RWPE2 (cell line): ENCODE data around the gene R3HDM4.
"Not testable (repeated sequence)": the region's sequence is repeated elsewhere in the genome, so short reads cannot be mapped to it uniquely, and the experiment has no call there.

Experiments used
- ATAC-seq: fragments of 200-7000 bp; cut with Tn5 transposase; 3 replicates; pipeline ENCODE4 v1.9.1; 2021; ENCODE audit warnings: low read depth
- DNase-seq: peaks from one replicate; pipeline ENCODE4 v3.0.0-alpha.2; 2020; ENCODE audit warnings: low spot score
- H3K27ac ChIP-seq: fragments of 450-650 bp; 2 replicates; pipeline ENCODE4 v1.5.1; 2017; ENCODE audit warnings: mild to moderate bottlenecking; ENCODE audit not compliant: poor library complexity, severe bottlenecking
- H3K27me3 ChIP-seq: fragments of 250-450 bp; sonication (Bioruptor Pico); 2 replicates; pipeline ENCODE4 v1.5.1; 2021; ENCODE audit warnings: mild to moderate bottlenecking, moderate library complexity; ENCODE audit not compliant: insufficient read depth, poor library complexity, severe bottlenecking
- H3K36me3 ChIP-seq: fragments of 250-450 bp; sonication (Bioruptor Pico); 2 replicates; pipeline ENCODE4 v1.5.1; 2020; ENCODE audit warnings: low read depth, mild to moderate bottlenecking, moderate library complexity
- H3K4me1 ChIP-seq: fragments of 250-450 bp; sonication (Bioruptor Pico); 2 replicates; pipeline ENCODE4 v1.5.1; 2021; ENCODE audit warnings: mild to moderate bottlenecking, moderate library complexity; ENCODE audit not compliant: insufficient read depth, poor library complexity, severe bottlenecking
- H3K4me3 ChIP-seq: fragments of 250-450 bp; sonication (Bioruptor Pico); 2 replicates; pipeline ENCODE4 v1.5.1; 2021; ENCODE audit warnings: mild to moderate bottlenecking, moderate library complexity; ENCODE audit not compliant: severe bottlenecking
- H3K9me3 ChIP-seq: fragments of 250-450 bp; sonication (Bioruptor Pico); 2 replicates; pipeline ENCODE4 v1.5.1; 2021; ENCODE audit warnings: mild to moderate bottlenecking, moderate library complexity; ENCODE audit not compliant: severe bottlenecking
- CTCF ChIP-seq: fragments of 450-650 bp; IDR thresholded peaks from one replicate; pipeline ENCODE4 v1.5.1; 2017; ENCODE audit warnings: mild to moderate bottlenecking, moderate library complexity; ENCODE audit not compliant: poor library complexity, severe bottlenecking

The R3HDM4 gene

GRCh38 chr19:854549-854948, 58.5 kb downstream of the R3HDM4 start:
- Histone ChIP-seq H3K36me3 (no peaks in the 10 kb centered on the region), H3K9me3 (no peaks in the 10 kb centered on the region), H3K27ac (no peak overlapping the region), H3K4me3 (no peak overlapping the region), H3K4me1 (no peaks in the 10 kb centered on the region), H3K27me3 (peaks cover 16% of the 10 kb centered on the region)
- ATAC-seq = no peak
- DNase-seq = no peak
- no peak for TF ChIP-seq CTCF

- H3K9me3 ChIP-seq, H3K27ac ChIP-seq, ATAC-seq, H3K4me1 ChIP-seq, H3K36me3 ChIP-seq, DNase-seq, H3K4me3 ChIP-seq: not testable (repeated sequence)
- peaks cover 16% of the 10 kb centered on the region for H3K27me3 ChIP-seq
Measured at GRCh38 chr19:853614-854220, 59.3 kb downstream of the R3HDM4 start.

GRCh38 chr19:853014-853585, 59.9 kb downstream of the R3HDM4 start:
- no peak for TF ChIP-seq CTCF
- Histone ChIP-seq H3K27me3 (peaks cover 16% of the 10 kb centered on the region), H3K4me3 (no peak overlapping the region), H3K9me3 (no peaks in the 10 kb centered on the region), H3K27ac (no peak overlapping the region), H3K4me1 (no peaks in the 10 kb centered on the region), H3K36me3 (no peaks in the 10 kb centered on the region)
- DNase-seq (no peak), ATAC-seq (no peak)

GRCh38 chr19:852136-853013, 60.6 kb downstream of the R3HDM4 start, which contains the start of gene ELANE:
ELANE (plus strand) TSS chr19:852303; CDS start chr19:852329, 26 bp downstream.
- no peak for ATAC-seq
- Histone ChIP-seq H3K4me1 (no peaks in the 10 kb centered on the region), H3K27me3 (peaks cover 22% of the 10 kb centered on the region), H3K36me3 (no peaks in the 10 kb centered on the region), H3K4me3 (no peak within 1 kb of the TSS), H3K9me3 (no peaks in the 10 kb centered on the region), H3K27ac (no peak within 1 kb of the TSS)
- TF ChIP-seq CTCF = no peak
- DNase-seq = peak; percentile 63

GRCh38 chr19:850979-851335, 62.1 kb downstream of the R3HDM4 start:
- Histone ChIP-seq H3K27me3 (peaks cover 30% of the 10 kb centered on the region), H3K27ac (no peak overlapping the region), H3K9me3 (no peaks in the 10 kb centered on the region), H3K4me3 (no peak overlapping the region), H3K4me1 (no peaks in the 10 kb centered on the region), H3K36me3 (no peaks in the 10 kb centered on the region)
- TF ChIP-seq CTCF = no peak
- ATAC-seq = no peak; the same call in 2 of the 3 replicates
- no peak for DNase-seq
